HG03135 (cell line): ENCODE data around the gene DTYMK.

ENCODE experiments used
- ATAC-seq: cut with Tn5 transposase; IDR thresholded peaks from one replicate; pipeline ENCODE4 v1.9.1; 2021; ENCODE audit warnings: mild to moderate bottlenecking, moderate library complexity; ENCODE audit not compliant: unreplicated experiment

DTYMK gene

GRCh38 chr2:241627675-241628074 is 58.9 kb downstream of the DTYMK start:
- no peak for ATAC-seq
